Myometrial cell (primary cell): ENCODE measurements around the gene MAFB. TPM values are rescaled to one million over a fixed set of nuclear protein-coding genes. Genes with fewer than 3 reads are reported as not detected.

Experiments used
- total RNA-seq: library from RNA; depleted of rRNA; stranded (reverse); fragments of >200 nt; gene quantifications from 2 replicates; pipeline ENCODE4 v1.2.3, GENCODE V29; 2015

Gene MAFB
- 0.71 TPM in 1 of 2 replicates, not detected in the other for total RNA-seq

DNA sequence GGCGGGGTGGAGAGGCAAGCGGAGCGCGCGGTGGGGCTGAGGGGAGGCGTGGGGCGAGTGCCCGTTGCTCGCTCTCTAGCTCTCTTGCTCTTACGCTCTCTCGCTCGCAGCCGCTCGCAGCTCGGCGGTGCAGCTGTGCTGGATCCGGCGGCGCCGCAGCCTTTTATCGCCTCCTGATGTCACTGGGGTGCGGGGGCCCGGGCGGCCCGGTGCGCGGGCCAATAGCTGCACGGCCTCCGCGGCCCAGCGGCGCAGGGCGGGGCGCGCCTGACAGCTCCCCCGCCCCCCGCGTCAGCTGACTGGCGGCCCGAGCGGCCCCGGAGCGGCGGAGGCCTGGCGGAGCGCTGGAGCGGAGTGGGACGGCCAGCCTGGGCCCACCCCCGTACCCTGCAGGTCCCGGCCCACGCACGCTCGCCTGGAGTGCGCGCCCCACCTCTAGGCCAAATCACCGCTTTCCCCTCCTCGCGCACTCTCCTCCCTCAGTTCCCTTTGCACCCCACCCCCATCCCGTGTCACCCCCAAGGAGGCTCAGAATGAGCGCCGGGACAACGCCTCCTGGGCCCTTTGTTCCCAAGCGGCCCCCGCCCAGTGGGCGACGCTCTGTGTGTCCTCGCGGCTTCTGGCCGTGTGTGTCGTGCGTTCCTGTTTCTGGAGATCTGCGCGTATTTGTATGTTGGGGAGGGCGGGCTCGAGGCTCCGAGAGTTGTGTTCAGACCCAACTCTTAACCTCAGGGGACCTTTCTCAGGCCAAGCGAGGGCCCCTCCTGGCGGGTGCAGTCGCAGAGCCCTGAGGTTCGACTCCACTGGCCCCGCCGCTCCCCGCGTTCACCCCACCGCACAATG is at the start of gene MAFB:
TSS of gene MAFB (minus strand) at position 137 of the 843 bp plus-strand sequence. CDS start 386 bp downstream, outside the sequence.

